NCI-H1436 treated with DMSO at 0.1 percent for 48 hours (cell line): ENCODE data around the gene EIF2B2.
"Not testable (repeated sequence)": the region's sequence is repeated elsewhere in the genome, so short reads cannot be mapped to it uniquely, and the experiment has no call there.

Experiments used
- DNase-seq: peaks from one replicate; lab custom pipeline; 2025; lab: John Stamatoyannopoulos, UW

The EIF2B2 gene

DNA sequence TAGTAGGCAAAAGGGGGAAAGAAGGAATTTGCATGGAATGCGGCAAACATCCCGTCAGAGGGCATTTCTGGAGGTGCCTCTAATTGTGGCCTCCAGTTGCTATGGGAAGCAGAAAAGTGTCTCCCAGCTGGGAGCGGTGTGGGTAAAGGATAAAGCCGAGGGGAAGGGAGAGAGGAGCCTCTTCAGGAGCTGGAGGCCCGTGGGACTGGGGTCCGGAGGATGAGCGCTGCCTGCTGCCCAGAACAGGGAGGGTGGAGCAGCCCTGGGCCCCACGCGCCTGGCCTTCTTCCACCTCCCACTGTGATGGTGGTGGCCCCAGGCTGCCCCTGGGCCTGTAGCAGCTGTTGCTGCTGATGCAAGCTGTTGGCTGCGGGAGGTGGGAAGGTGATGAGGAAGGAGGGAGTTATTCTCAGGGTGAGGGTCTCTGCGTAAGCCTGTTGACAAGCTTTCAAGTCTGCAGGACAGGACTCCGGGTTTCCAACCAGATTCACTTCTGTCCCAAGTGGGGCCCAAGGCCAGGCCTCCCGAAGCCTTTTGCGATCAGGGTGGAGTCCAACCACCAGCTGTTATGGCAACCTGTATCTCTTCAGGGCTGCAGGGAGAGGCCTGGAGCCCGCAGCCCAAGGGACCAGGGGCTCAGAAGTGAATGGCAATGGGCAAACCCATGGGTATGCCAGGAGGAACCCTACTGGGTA lies 28.2 kb upstream of the EIF2B2 start:
- no peak for DNase-seq

DNA sequence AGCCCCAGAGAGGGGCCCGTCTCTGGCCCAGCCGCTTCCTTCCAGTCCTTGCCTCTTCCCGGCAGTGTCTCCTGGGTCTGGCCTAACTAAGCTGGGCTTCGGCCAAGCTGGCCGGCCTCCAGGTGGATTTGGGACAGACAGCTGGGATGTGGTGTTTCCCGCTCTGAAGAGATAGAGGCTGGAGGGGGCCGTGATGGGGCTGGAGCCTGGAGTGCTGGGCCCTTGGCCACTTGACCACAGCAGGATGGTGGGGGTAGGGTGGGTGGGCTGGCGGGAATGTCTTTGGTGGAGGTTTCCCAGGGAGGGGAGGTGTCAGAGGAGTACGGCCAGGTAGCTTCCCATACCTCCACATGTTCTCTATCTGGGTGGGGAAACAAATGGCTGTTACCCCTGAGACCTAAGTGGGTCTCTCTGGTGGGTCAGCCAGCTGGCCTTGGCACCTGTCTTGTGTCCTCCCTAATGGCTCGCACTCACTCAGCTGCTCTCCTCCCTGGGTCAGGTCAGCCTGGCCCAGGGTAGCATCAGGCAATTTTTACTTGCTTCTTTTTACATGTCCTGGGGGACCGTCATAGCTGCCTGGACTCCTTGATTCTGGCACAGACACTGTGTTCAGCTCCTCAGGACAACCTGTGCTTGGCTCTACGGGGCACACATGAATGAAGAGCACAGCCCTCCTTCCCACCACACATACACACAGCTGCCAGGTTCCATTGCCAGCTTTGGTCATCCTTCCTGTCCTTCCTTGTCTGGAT lies 27.5 kb upstream of the EIF2B2 start:
- DNase-seq, result no peak

DNA sequence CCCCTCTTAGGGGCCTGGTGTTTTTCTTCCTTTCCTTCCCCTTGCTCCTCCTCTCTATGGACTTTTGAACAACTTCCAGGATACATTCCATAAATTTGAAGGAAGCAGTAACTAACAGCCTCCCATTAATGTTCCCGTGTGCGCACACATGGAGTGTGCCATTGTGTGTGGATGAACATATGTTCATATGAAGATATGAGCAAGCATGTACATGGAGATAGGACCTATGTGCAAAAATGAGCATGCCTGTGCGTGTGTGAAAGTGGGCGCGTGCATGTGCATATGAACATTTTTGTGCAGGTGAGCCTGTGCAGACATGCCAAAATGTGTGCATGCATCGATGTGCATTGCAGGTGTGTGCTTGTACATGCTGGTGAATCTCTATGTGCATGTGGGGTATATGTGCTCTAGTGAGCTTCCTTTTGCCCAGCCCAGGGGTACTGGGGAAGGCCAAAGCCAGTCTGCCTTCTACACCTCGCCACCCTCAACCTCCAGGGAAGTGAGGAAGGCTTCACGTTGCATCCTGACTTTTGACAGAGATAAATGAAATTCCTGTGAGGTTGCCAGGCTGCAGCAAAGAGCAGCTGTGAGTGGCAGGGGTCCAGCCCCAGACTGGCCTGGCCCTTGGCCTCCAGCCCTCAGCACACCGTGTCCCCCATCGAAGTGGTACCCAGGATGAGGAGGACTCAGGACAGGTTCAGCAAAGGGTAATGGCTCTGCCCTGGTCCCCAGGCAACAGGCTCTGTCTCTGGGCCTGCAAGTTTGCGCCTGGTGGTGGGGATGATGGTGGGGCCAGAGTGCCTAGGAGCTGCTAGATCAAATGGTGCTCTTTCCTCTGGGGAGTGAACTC lies 26.2 kb upstream of the EIF2B2 start:
- no peak for DNase-seq

DNA sequence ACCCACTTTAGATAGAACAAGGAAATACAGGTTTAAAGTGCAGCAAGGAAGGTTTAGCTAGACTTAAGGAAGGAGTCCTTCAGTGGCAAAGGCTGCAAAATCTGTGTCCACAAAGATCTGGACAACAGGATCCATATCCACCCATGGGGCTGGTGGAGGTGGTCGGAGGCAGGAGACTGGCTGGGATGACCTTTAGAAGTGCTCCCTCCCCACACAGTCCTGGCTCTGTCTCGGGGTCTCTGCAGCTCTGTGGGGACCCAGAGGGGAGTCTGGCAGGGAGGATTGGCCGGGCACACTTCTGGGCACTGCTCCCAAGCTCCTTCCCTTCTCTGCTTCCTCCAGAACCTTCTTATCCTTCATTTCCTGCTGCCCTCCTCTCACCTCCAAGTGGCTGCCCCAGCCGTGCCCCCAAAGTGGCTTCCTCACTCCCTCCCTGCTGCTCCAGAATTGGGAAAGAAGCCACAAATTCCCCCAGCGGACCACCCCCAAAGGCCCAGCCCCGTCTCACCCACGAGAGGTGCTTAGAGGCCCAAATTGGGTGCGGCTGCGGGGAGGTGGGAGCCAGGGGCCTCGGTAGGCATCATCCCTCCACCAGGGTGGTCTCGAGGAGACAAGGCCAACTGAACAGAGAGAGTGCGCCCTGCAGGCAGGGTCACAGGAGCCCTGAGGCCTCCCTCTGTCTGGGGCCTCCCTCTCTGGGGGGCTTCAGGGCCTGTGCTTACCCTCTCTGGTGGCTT lies 25.4 kb upstream of the EIF2B2 start:
- no peak for DNase-seq

DNA sequence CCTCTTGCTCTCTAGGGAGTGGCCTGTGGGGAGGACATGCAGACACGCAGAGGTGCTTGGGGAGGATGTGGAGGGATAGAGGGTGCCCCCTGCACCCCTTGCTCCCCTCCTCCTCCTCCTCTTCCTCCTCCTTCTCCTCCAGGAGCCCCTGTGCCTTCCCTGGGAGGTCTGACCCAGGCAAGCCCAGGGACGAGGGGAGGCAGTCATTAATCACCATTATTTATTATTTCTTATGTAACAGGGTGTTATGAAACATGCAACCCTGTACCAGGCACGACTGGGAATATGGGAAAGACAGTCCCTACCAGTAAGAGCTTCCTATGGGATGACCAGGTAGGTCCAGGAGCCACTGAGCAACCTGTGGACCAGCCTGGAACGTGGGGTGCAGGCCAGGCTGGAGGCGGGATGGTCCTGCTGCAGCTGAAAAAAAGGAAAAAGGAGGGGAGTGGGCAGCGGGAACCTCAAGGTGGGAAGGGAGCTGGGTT lies 24.8 kb upstream of the EIF2B2 start:
- no peak for DNase-seq

DNA sequence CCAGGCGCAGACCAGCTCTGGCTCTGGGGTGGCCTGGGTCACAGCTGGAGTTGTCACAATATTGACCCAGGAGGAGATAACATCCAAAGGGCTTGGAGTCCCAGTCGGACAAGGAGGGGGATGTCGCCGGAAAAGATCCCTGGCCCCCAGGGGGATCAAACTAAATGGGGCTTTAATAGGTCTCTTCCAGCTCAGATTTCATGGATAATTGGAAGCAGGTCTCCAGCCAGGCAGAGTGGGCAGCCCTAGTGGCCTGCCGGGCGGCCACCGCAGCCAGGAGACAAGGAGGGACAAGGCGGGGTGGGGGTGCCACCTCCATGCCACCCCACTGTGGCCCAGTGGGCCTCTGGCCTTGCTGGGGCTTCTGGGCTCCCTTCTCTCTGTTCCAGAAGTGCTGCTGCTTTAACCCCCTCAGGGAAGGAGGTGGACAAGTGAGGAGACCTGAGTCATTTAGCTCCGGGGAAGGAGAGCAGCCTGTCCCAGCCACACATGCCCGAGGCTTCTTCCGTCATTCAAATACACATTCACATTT lies 24.2 kb upstream of the EIF2B2 start:
- no peak for DNase-seq

DNA sequence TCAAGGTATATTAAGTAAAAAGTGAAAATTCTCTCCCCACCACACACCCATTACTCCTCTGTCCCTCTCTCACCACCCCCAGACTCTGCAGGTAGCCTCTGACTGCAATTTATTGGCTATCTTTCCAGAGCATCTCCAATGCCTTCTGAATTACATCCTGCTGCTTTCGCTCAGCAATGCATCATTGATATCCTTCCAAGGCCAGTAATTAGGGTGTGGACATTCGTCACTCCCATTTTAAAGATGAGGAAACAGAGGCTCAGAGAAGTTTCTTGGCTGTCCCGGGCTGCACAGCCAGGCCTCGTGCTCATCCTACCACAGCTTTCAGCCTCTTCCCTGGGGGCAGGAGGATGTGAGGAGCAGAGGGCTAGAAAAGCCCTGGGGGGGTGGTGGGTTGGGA lies 23.7 kb upstream of the EIF2B2 start:
- DNase-seq, result no peak

DNA sequence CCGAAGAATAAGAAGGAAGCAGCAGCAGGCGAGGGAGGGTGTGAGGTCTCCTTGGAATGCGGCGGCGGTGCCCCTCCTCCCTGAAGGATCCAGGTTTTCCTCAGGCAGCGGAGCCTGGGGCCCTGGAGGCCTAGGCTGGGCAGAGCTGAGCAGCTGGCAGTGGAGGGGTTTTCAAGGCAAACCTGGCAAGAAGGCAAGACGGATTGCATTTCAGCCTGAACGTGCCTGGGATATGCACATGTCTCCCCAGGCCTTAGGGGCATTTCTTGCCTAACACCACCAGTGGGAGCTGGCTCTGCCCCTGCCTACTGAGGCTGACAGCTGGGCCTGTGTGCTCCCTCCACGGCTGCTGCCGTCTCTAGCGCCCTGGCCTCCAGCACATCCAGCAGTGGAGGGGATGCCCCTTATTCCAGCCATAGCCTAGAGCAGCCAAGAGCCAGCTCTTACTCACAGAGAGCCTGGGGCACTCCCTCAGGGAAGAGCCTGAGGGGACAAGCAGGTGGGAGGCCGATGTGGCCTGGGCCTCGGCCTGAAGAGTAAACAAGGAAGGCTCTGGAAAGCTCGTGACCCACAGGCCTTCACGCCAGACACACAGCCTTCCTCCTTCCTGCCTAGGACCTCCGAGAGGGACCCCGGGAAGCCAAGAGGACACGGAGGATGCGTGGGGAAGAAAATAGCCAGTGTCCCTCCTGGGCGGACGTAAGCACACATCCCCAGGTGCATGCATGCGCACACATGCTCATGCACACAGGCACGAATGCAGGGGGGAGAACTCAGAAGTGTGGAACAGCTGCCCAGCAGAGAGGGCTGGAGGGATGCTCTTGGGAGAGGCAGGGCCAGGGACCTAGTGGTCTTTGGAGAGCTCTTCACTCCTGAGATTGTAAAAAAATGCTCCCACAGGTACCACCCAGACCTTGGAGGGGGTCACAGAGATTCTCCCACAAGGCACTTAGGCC lies 23.0 kb upstream of the EIF2B2 start:
- no peak for DNase-seq

DNA sequence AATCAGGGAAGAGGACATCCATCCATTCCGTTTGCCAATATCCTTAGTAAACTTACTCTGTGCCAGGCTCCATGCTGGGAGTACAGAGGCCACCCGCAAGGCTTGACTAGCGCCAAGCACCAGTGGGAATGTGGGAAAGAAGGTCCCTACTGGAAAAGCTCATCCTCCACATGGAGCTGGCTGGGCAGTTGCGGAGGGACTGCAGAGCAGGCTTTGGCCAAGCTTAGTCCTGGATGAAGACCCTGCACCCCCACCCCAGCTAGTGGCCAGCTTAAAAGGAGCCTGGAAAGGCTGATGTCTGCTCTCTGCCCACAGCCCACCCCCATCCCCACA lies 22.4 kb upstream of the EIF2B2 start:
- no peak for DNase-seq

DNA sequence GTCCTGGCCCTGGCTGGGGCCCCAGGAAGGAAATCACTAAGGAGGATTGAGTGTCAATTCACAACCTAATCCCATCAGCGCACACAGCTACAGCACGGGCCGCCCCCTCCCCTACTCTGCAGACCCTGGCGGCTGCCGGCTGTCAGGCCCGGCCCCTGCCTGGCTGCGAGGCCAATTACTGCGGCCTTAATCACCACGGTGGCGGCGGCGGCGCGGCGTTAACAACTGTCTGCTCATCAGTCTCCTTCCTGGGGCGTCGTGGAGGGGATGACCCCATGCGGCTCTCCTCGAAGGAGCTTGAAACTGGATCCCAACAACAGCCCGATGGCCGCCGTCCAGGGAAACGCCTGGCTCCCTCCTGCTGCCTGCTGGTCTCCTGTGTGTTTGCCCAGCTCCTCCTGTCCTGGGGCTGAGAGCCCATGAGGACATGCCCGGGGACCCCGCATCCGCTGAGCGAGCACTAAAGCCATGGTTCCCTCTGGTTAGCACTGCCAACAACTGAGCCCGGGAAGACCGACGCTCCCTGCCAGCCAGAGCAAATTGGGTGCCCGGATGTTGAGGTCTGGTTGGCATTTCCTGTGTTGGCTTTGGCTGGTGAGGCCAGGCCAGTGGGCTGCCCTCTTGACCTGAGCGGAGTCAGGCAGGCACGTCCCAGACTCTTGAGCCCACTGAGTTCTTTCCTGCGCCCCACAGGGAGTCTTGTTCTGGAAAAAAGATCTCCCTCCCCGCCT lies 21.8 kb upstream of the EIF2B2 start:
- DNase-seq, result no peak

DNA sequence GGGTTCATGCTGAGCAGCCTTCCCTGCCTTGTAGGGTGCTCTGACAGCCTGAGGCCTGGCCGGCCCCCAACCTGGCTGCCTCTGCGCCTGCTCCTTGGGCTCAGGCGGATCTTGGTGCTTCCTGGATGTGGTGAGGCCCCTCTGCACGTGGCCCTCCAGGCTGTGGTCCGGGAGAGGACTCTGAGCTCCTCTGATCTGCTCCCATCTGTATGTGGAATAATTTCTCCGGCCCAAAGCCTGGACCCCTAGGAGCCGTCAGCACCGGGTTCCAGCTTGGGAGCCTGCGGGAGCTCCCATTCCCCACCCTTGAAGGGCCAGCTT lies 21.3 kb upstream of the EIF2B2 start:
- no peak for DNase-seq

DNA sequence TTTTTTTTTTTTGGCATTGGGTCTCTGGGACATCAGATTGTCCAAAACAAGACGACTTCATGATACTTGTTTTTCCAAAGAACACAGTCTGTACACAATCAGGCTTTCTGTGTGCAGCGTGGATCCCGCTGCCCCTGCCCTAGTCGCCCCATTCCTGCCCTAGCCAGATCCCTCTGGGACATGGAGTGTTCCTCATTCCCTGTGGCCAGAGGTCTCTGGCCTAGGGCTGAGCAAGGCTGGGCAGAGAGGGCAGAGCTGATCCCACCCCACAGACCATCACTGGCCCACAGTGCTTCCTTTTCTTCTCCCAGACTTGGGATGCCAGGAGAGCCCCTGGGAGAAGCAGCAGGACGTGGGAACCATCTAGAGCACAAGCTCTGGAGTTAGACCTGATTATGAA lies 20.9 kb upstream of the EIF2B2 start:
- DNase-seq, result no peak

DNA sequence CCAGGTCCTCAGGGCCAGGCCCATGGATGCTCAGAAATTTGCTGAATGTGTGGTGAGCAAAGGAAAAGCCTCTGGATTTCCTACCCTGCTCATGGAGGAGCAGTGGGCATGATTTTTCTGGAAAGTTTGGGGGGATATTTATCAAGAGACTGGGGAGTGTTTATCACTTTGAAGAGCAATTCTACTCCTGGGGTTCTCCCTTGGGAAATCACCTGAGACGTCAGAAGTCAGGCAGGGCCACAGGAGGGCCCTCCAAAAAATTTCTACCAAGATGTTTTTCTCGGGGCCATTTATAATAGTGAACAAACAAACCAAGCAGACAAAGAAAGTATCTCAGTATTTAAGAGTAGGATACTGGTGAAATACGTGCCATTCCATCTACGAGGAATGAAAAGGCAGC lies 20.1 kb upstream of the EIF2B2 start:
- DNase-seq, result no peak

DNA sequence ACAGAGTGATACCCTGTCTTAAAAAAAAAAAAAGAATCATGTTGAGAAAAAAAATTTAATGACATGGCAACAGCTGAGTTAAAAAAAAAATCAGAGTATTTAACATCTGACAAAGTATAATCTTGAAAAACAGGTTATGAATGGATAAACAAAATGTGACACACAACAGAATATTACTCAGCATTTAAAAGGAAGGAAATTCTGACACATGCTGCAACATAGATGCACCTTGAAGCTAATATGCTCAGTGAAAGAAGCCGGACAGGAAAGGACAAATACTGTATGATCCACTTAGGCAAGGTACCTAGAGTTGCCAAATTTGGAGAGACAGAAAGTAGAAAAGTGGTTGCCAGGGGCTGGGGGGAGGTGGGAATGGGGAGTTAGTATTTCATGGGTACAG lies 19.4 kb upstream of the EIF2B2 start:
- DNase-seq, result no peak

DNA sequence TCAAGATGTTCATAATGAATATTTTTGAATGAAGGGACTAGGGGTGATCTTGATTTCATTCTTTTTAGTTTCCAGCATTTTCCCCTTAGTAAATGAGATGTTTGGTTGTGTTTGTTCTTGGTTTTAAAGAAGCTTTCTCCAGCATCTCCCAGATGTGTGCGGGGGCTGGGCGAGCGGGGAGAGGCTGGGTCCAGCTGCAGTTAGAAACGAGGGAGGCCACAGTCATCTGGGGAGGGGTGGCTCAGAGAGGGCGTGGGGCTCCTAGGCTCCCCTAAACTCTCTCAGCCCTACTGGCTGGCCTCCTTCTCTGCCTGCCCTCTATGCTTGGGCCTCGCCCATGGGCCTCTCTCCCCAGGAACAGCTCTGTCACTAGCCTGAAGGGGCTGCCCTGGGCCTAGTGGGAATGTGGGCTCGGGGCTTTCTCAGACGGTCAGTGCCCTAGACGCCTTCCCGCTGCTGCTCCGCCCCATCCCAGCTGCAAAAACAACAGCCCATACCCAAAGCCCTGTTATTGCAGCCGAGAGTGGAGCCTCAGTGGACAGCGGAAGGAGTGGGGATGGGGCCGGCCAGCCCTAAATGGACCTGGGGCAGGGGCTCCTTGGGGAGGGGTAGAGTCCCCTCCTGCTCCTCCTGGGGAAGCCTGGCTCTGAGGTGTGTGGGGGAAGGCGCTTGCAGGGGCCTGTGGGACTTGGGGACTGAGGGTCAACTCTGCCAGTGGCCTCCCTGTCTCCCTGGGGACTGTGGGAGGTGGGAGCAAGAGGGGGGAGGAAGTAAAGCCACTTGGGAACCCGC lies 18.3 kb upstream of the EIF2B2 start:
- no peak for DNase-seq

DNA sequence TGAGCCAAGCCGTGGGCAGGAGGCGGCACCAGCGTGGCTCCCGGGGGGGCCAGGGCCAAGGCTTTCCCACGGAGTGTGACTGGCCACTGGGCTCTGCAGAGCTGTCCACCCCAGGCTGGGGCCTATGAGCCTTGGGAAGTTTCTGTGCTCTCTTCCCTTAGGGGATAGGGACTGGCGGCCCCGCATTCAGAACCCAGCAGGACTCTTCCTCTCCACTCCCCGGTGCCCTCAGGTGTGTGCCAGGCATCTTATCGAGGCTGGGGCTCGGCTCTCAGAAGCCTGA lies 17.8 kb upstream of the EIF2B2 start:
- no peak for DNase-seq

DNA sequence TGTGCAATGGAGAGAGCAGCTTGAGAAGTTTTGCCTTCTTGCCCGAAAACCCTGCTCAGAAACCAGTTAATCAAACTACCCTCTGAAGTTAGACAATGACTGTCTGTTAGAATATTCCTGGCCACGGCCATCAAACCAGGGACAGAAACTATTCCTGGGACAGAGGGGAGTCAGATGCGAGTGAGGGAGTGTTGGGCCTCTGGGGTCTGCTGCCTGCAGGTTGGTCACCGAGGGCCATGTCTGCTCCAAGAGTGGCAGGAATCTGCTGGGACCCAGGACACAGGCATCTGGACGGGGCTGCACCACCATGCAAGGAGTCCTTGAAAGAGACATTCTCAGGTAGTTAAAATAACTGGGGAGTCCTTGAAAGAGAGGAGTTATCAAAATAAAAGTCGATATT lies 16.9 kb upstream of the EIF2B2 start:
- DNase-seq, result no peak

DNA sequence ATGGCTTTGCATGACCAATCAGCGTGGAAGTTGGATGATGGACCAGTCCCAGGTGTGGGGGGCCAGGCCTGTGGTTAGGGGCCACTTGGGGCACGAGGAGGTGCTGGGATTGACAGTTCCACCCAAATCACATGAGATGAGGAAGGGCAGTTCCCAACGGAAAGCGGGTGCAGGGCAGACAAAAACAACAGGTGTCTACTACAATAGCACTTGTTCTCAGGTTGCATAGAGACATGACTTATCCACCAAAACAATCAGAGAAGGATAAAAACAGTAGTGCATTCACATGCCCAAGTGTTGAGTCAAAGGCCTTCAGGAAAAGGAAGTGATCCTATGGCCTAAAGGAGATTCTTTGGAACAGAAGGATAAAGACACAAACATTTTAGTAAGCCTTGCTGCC lies 14.6 kb upstream of the EIF2B2 start:
- no peak for DNase-seq

DNA sequence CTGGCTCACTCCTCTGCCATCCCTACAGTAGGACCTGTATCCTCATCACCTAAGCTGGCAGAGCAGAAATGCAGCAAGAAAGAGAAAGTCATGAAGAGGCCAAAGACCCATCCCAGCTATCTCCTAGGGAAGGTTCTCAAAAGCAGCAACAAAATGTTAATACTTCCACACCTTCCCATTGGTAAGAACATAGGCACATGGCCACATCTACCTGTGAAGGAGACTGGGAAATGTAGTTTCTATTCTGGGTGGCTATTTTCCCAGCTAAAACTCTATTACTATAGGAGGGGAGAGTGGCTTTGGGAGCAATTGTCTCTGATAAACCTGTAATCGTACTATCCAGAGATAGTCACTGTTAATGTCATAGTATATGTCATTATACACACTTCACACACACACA lies 13.7 kb upstream of the EIF2B2 start:
- DNase-seq, result no peak

DNA sequence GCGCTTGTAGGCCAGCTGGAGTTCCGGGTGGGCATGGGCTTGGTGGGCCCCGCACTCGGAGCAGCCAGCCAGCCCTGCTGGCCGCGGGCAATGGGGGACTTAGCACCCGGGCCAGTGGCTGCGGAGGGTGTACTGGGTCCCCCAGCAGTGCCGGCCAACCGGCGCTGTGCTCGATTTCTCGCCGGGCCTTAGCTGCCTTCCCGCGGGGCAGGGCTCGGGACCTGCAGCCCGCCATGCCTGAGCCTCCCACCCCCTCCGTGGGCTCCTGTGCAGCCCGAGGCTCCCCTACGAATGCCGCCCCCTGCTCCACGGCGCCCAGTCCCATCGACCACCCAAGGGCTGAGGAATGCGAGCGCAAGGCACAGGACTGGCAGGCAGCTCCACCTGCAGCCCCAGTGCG lies 8.5 kb upstream of the EIF2B2 start:
- not testable (repeated sequence) for DNase-seq
